GM21360 (cell line): ENCODE data around the gene GGT7.
"Not testable (repeated sequence)": the region's sequence is repeated elsewhere in the genome, so short reads cannot be mapped to it uniquely, and the experiment has no call there.

ENCODE experiments used
- ATAC-seq: cut with Tn5 transposase; IDR thresholded peaks from one replicate; pipeline ENCODE4 v1.9.1; 2021; ENCODE audit warnings: mild to moderate bottlenecking, moderate library complexity; ENCODE audit not compliant: unreplicated experiment

GGT7 gene

GRCh38 chr20:34849778-34850177, 22.9 kb downstream of the GGT7 start:
- no peak for ATAC-seq

- no peak for ATAC-seq
Observed at GRCh38 chr20:34848597-34848996, 24.1 kb downstream of the GGT7 start.

DNA sequence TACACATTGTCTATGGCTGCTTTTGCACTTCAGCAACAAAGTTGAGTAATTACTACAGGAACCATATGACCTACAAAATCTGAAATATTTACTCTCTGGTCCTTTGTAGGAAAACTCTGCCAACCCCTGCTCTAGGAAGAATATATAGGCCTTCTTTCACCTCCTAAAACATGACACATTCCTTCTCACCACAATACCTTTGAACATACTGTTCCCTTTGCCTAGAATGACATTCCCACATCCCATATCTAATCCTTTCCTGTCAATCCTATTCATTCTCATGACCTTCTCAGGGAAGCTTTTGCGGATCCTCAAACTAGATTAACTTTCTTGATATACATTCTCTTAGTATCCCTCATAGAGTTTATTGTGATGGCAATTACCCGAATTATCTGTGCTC, 29.2 kb downstream of the GGT7 start:
- no peak for ATAC-seq

- ATAC-seq: no peak
Observed at GRCh38 chr20:34842143-34842542, 30.5 kb downstream of the GGT7 start.

GRCh38 chr20:34834459-34834893, 38.2 kb downstream of the GGT7 start:
- ATAC-seq: no peak

- no peak for ATAC-seq
Observed at GRCh38 chr20:34831936-34832335, 40.7 kb downstream of the GGT7 start.

- no peak for ATAC-seq
Observed at GRCh38 chr20:34829191-34829590, 43.5 kb downstream of the GGT7 start.

GRCh38 chr20:34825530-34826362, 46.9 kb downstream of the GGT7 start, which contains the start of gene NCOA6:
Gene NCOA6 (minus strand): TSS chr20:34825651. CDS start chr20:34782355, 43,296 bp downstream.
- ATAC-seq: peak; percentile 52

DNA sequence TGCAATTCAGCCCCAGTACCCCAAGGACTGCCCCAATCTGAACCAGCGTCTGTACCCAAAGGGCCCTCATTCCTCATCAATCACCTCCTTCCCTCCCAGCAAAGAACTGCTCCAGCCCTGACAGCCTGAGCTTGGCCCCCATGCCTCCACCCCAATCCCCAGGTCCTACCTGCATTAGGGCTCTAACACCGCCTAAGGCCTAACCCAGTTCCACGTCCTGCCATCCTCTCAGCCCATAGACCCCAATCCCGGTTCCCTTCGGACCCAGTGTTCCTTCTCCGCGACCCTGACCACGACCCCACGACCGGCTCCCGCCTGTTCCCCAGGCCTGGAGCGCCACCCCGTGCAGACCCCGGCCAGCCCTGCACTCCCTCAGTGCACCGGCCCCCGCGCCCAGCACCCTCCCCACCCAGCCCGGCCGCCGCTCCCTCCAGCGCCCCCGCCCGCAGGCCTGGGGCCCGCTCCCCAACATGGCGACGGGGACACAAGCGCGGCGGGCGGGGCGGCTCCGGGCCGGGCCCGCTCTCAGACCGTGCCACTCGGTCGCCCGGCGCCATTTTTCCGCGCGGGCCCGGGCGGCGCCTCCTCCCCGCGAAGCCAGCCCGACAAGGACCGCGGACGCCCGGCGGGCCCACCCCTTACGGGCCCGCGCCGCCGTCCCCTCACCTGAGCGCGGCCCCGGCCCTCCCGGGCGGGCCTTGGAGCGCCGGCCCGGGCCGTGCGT, 47.7 kb downstream of the GGT7 start:
- peak; percentile 71 for ATAC-seq

GRCh38 chr20:34824452-34824805, 48.2 kb downstream of the GGT7 start:
- ATAC-seq: no peak

DNA sequence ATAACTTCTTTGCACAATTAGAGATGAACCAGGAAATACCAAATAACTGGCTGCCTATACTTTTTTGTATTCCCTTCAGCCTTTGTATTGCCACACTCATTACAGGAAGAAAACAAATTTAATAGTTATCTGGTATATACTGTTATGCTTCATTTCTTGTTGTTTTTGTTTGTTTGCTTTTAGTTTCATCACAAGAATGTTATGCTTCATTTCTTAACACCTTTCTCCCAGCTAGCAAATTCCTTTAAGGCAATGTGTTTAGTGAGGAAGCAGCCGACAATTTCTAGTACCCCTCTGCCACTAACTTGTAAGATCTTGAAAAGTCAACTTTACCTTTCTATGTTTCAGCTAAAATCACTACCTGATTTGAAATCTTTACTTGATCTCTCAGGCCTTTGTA, 48.6 kb downstream of the GGT7 start:
- no peak for ATAC-seq

DNA sequence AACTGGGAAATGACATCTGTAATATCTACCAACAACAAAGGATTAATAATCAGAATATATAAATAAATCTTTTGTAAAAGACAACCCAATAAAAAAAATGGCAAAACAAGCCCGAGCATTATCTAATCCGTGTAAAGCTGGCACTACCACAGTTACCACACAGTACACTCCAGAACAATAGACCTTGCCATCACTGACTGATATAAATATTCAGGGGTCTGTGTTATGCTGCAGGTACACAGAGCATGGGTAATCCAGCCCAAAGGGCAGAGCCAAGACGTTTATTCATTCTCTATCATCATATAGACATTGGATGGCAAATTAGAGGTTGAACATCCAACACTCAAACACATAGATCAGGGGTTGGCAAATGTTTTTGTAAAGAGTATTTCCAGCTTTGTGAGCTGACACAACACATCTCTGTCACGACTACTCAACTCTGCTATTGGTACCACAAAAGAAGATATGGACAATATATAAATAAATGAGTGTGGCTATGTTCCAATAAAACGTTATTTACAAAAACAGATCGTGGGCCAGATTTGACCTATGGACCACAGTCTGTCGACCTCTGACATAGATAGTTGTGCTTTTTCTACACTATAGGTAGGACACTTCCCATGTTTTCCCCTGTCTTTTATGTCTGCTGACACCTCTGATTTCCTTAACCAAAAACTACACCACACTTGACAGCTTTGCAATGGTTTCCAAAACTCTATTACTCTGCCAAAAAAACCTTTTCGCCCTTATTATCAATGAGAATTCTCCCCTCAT, 51.7 kb downstream of the GGT7 start:
- no peak for ATAC-seq

DNA sequence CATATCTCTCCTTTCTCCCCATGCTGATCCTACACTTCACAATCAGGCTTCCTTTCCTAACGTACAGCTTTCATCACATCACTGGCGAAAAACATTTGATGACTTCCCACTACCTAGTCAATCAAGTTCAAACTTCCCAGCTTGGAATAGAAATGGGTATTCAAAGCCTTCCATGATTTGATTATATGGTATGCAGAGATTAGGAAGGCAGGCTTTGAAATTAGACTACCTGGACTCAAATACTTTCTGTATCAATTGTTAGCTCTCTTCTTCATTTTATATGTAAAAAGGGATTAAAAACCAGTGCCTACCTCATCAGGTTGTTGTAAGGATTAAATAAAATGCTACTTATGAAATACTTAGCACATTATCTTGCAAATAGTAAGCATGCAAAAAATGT, 54.9 kb downstream of the GGT7 start:
- ATAC-seq: no peak

- no peak for ATAC-seq
Observed at GRCh38 chr20:34817072-34817471, 55.6 kb downstream of the GGT7 start.

- no peak for ATAC-seq
Observed at GRCh38 chr20:34815636-34816035, 57.0 kb downstream of the GGT7 start.

DNA sequence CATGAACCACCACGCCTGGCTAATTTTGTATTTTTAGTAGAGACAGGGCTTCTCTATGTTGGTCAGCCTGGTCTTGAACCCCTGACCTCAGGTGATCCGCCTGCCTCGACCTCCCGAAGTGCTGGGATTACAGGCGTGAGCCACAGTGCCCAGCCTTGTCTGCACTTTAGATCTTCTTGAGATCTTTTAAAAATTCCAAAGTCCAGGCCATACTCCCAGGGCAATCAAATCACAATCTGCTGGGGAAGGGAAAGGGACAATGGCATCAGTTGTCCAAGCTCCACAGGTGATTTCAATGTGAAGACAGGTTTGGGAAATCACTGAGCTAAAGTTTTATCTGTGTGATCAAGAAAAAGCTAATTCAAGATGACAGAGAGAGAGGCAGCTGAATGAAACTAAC, 64.1 kb downstream of the GGT7 start:
- ATAC-seq: no peak

DNA sequence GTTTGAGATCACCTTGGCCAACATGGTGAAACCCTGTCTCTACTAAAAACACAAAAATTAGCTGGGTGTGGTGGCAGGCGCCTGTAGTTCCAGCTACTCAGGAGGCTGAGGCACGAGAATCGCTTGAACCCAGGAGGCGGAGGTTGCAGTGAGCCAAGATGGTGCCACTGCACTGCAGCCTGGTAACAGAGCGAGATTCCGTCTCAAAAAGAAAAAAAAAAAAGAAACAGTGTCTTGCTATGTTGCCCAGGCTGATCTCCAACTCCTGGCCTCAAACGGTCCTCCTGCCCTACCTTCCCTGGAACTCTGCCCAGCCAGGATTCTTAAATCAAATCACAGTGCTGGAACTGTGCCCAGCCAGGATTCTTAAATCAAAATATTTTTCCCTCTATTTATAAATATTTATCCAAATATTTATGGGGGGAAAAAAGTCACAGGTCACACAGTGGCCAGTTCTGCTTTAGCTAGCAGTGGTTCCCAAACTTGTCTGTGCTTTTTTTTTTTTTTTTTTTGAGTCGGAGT, 64.7 kb downstream of the GGT7 start:
- ATAC-seq: not testable (repeated sequence)

DNA sequence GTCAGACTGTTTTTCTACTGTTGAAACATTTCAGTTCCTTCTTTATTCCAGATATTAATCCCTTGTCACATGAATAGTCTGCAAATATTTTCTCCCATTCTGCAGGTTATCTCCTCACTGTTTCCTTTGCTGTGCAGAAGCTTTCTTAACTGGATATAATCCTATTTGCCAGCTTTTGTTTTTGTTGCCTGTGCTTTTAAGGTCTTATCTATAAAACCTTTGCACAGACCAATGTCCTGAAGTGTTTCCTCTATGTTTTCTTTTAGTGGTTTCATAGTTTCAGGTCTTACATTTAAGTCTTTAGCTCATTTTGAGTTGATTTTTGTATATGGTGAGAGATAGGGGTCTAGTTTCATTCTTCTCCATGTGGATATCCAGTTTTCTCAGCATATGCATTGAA, 66.4 kb downstream of the GGT7 start:
- no peak for ATAC-seq

DNA sequence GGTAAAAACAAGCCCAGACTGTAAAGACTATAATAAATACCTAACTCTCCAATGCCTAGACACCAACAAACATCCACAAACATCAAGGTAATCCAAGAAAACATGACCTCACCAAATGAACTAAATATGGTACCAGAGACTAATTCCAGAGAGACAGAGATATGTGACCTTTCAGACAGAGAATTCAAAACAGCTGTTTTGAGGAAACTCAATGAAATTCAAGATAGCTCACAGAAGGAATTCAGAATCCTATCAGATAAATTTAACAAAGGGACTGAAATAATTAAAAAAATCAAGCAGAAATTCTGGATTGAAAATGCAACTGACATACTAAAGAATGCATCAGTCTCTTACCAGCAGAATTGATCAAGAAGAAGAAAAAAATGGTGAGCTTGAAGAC, 73.8 kb downstream of the GGT7 start:
- ATAC-seq: no peak

DNA sequence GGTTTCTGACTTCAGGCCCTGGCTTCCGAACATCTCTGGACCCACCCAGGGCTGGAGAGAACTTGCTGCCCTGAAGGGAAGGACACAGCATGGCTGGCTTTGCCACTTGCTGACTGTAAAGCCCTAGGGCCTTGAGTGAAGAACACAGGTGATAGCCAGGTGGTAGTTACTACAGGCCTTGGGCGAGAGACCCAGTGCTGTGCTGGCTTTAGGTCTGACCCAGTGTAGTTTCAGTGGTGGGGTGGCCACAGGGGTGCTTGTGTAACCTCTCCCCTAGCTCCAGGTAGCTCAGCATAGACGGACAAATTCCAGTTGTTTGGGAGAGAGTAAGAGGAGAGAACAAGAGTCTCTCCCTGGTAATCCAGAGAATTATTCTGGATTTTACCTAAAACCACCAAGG, 74.3 kb downstream of the GGT7 start:
- ATAC-seq: no peak
